ENCODE results near the gene LCA5L.

DNA sequence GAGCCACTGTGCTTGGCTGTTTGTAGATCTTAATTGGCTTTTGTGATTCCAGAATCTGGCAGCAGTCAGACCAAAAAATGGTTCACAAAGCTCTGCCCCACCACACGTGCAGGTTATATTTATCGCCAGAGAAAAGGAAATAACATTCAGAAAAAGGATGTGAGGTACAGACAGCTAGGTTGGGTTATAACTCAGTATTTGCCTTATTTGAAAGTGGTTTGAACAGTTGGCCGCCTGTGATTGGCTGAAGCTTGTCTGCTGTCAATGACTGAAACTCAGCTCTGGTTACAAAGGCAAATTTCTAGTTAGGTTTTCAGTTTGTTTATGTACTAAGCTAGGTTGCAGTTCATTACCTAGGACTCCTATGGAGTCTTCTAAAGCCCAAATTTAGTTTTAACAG is 15.8 kb upstream of the LCA5L start:
- TF ChIP-seq, protein P1, sequence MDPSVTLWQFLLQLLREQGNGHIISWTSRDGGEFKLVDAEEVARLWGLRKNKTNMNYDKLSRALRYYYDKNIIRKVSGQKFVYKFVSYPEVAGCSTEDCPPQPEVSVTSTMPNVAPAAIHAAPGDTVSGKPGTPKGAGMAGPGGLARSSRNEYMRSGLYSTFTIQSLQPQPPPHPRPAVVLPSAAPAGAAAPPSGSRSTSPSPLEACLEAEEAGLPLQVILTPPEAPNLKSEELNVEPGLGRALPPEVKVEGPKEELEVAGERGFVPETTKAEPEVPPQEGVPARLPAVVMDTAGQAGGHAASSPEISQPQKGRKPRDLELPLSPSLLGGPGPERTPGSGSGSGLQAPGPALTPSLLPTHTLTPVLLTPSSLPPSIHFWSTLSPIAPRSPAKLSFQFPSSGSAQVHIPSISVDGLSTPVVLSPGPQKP (IDR thresholded peaks at IDR 0.05; ENCODE audit: low read depth, low read length): no peak
- no peak for TF ChIP-seq JUNB (IDR thresholded peaks at IDR 0.05)
- TF ChIP-seq KDM1A (IDR thresholded peaks at IDR 0.05; ENCODE audit: low read depth): no peak
- no peak for TF ChIP-seq NR3C1 (IDR thresholded peaks at IDR 0.05)
- TF ChIP-seq, protein P2, sequence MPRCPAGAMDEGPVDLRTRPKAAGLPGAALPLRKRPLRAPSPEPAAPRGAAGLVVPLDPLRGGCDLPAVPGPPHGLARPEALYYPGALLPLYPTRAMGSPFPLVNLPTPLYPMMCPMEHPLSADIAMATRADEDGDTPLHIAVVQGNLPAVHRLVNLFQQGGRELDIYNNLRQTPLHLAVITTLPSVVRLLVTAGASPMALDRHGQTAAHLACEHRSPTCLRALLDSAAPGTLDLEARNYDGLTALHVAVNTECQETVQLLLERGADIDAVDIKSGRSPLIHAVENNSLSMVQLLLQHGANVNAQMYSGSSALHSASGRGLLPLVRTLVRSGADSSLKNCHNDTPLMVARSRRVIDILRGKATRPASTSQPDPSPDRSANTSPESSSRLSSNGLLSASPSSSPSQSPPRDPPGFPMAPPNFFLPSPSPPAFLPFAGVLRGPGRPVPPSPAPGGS (IDR thresholded peaks at IDR 0.05): no peak
- no peak for TF ChIP-seq CTCF (IDR thresholded peaks at IDR 0.05)
- TF ChIP-seq EP300 (IDR thresholded peaks at IDR 0.05): no peak
- TF ChIP-seq REST (IDR thresholded peaks at IDR 0.05): no peak

Measured in A549 (cell line).